ENCODE results near the gene UBE2R2.

DNA sequence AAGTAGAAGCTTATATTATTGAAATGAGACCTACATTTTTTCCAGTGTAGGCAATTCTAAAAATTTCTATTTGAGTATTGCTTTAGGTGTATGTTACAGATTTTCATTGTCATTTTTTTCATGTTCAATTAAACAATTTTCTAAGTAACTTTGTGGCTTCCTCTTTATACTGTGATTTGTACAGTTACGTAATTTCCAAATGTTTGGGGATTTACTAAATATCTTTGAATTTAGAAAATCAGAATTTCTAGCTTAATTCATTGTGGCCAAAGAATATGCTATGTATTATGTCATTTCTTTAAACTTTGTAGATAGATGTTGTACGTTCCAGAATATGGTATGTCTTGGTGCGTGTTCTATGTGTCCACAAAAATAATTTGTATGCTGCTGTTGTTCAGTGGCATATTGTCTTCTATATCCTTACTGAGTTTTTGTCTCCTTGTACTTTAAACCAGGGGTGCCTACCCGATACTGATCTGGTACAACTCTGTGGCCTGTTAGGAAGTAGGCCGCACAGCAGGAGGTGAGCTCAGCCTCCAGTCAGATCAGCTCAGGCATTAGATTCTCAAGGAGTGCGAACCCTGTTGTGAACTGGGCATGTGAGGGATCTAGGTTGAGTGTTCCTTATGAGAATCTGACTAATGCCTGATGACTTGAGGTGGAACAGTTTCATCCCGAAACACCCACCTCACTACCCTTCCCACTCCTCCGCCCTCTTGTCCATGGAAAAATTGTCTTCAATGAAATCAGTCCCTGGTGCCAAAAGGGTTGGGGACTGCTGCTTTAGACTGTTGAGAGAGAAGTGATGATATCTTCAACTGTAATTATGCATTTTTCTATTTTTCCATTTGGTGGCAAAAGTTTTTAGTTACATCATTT is 63.5 kb downstream of the UBE2R2 start:
- TF ChIP-seq, protein P1, sequence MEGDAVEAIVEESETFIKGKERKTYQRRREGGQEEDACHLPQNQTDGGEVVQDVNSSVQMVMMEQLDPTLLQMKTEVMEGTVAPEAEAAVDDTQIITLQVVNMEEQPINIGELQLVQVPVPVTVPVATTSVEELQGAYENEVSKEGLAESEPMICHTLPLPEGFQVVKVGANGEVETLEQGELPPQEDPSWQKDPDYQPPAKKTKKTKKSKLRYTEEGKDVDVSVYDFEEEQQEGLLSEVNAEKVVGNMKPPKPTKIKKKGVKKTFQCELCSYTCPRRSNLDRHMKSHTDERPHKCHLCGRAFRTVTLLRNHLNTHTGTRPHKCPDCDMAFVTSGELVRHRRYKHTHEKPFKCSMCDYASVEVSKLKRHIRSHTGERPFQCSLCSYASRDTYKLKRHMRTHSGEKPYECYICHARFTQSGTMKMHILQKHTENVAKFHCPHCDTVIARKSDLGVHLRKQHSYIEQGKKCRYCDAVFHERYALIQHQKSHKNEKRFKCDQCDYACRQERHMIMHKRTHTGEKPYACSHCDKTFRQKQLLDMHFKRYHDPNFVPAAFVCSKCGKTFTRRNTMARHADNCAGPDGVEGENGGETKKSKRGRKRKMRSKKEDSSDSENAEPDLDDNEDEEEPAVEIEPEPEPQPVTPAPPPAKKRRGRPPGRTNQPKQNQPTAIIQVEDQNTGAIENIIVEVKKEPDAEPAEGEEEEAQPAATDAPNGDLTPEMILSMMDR (conservative IDR thresholded peaks at IDR 0.05), result no peak
- no peak for TF ChIP-seq ZFX (IDR thresholded peaks at IDR 0.05)

All from C4-2B (cell line).